ENCODE measurements around the gene PPCS. TPM values are rescaled to one million over a fixed set of nuclear protein-coding genes. Genes with fewer than 3 reads are reported as not detected.

The PPCS gene
- total RNA-seq, 4 donors from 2014 or later = 11.5 to 76.3 (median 46.7) TPM

GRCh38 chr1:42419126-42419821, 37.1 kb upstream of the PPCS start:
- Histone ChIP-seq H3K27me3 (no peaks in the 10 kb centered on the region), H3K9me3 (no peaks in the 10 kb centered on the region), H3K4me1 (peaks cover 4 to 6% of the 10 kb centered on the region in 2 donors), H3K36me3 (no peaks in the 10 kb centered on the region), H3K4me3 (no peak overlapping the region), H3K27ac (peak overlapping the region in 1 of 2 donors; percentile 11)
- intact Hi-C loops (cut with DNase I; ENCODE audit: low total_unique reads) = no loop called here
- DNase-seq = peak; percentile 73 to 79
- TF ChIP-seq POLR2A (IDR thresholded peaks at IDR 0.05) = no peak
- no peak for TF ChIP-seq CTCF (IDR thresholded peaks at IDR 0.05)

DNA sequence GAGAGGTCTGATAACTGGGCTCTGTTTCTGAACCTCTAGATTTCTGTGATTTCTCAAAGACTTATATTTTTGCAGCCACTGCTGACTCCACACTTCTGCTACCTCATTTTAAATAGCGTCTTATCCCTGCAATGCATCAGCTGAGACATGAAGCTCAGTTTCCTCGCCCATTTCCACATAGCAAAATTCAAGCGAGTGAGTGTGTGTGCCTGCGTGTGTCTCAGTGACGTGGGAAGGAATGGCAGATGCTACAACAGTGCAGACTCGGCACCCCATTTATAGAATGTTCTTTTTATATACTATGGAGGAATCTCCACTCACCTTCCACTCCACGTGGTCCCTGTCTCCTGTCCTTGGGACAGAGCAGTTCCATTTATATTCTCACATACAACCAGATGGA, 36.2 kb upstream of the PPCS start:
- Histone ChIP-seq H3K27ac (no peak overlapping the region), H3K9me3 (no peaks in the 10 kb centered on the region), H3K4me3 (no peak overlapping the region), H3K27me3 (no peaks in the 10 kb centered on the region), H3K36me3 (no peaks in the 10 kb centered on the region), H3K4me1 (peaks cover 4 to 6% of the 10 kb centered on the region in 2 donors)
- TF ChIP-seq POLR2A (IDR thresholded peaks at IDR 0.05) (no peak), CTCF (IDR thresholded peaks at IDR 0.05) (no peak)
- no peak for DNase-seq
- intact Hi-C loops (cut with DNase I; ENCODE audit: low total_unique reads) = no loop called here

- Histone ChIP-seq H3K27me3 (no peaks in the 10 kb centered on the region), H3K4me1 (peaks cover 4 to 6% of the 10 kb centered on the region in 2 donors), H3K36me3 (no peaks in the 10 kb centered on the region), H3K4me3 (no peak overlapping the region), H3K27ac (peak overlapping the region in 1 of 2 donors; percentile 33), H3K9me3 (no peaks in the 10 kb centered on the region)
- TF ChIP-seq POLR2A (IDR thresholded peaks at IDR 0.05) (no peak), CTCF (IDR thresholded peaks at IDR 0.05) (no peak)
- DNase-seq = peak; percentile 86 to 87
- intact Hi-C loops (cut with DNase I; ENCODE audit: low total_unique reads) = no loop called here
Observed at GRCh38 chr1:42420911-42421585, 35.3 kb upstream of the PPCS start.

- no peaks in the 10 kb centered on the region for H3K27me3 ChIP-seq
- no peak overlapping the region for H3K27ac ChIP-seq
- H3K4me1 ChIP-seq = peaks cover 4 to 6% of the 10 kb centered on the region in 2 donors
- no peaks in the 10 kb centered on the region for H3K36me3 ChIP-seq
- no peaks in the 10 kb centered on the region for H3K9me3 ChIP-seq
- DNase-seq = no peak
- no peak overlapping the region for H3K4me3 ChIP-seq
- intact Hi-C loops (cut with DNase I; ENCODE audit: low total_unique reads) = no loop called here
- TF ChIP-seq POLR2A (IDR thresholded peaks at IDR 0.05) = no peak
- TF ChIP-seq CTCF (IDR thresholded peaks at IDR 0.05) = no peak
Observed at GRCh38 chr1:42422737-42423136, 33.6 kb upstream of the PPCS start.

- TF ChIP-seq CTCF (IDR thresholded peaks at IDR 0.05) (no peak), POLR2A (IDR thresholded peaks at IDR 0.05) (no peak)
- peaks cover 0 to 3% of the 10 kb centered on the region in 2 donors for H3K36me3 ChIP-seq
- no peaks in the 10 kb centered on the region for H3K27me3 ChIP-seq
- H3K4me1 ChIP-seq = peaks cover 4 to 6% of the 10 kb centered on the region in 2 donors
- DNase-seq = no peak
- intact Hi-C loops (cut with DNase I; ENCODE audit: low total_unique reads) = no loop called here
- H3K27ac ChIP-seq = no peak overlapping the region
- H3K9me3 ChIP-seq = no peaks in the 10 kb centered on the region
- no peak overlapping the region for H3K4me3 ChIP-seq
Observed at GRCh38 chr1:42423681-42424080, 32.7 kb upstream of the PPCS start.
